Measurements from ENCODE around the gene C14orf119. TPM values are rescaled to one million over a fixed set of nuclear protein-coding genes. Genes with fewer than 3 reads are reported as not detected.
A peak's percentile ranks its signal among the peaks of the same experiment; 100 is the strongest.

Gene C14orf119
- total RNA-seq, 1 experiment from 2014 or later = 45.7 TPM

GRCh38 chr14:23086565-23086964, 8.7 kb upstream of the C14orf119 start:
- no peak for DNase-seq (ENCODE audit: extremely low read depth, low read depth)

- DNase-seq (ENCODE audit: extremely low read depth, low read depth) = no peak
Measured at GRCh38 chr14:23089498-23090253, 5.6 kb upstream of the C14orf119 start.

GRCh38 chr14:23090254-23090636, 5.1 kb upstream of the C14orf119 start:
- no peak for DNase-seq (ENCODE audit: extremely low read depth, low read depth)

GRCh38 chr14:23091294-23092225, 3.7 kb upstream of the C14orf119 start:
- no peak for DNase-seq (ENCODE audit: extremely low read depth, low read depth)

GRCh38 chr14:23093104-23093503, 2.2 kb upstream of the C14orf119 start:
- DNase-seq (ENCODE audit: extremely low read depth, low read depth) = no peak

- no peak for DNase-seq (ENCODE audit: extremely low read depth, low read depth)
Measured at GRCh38 chr14:23093526-23093925, 1.8 kb upstream of the C14orf119 start.

GRCh38 chr14:23093991-23094665, 1.2 kb upstream of the C14orf119 start:
- no peak for DNase-seq (ENCODE audit: extremely low read depth, low read depth)

- peak; percentile 70 for DNase-seq (ENCODE audit: extremely low read depth, low read depth)
Measured at GRCh38 chr14:23094666-23095195, 574 bp upstream of the C14orf119 start, which contains the start of gene ACIN1. TSS of gene ACIN1 (minus strand) at chr14:23095136. CDS start at chr14:23095112, 24 bp downstream.

- no peak for DNase-seq (ENCODE audit: extremely low read depth, low read depth)
Measured at GRCh38 chr14:23097786-23098185, 2.5 kb downstream of the C14orf119 start.

GRCh38 chr14:23099212-23099861, 4.0 kb downstream of the C14orf119 start:
- no peak for DNase-seq (ENCODE audit: extremely low read depth, low read depth)

GRCh38 chr14:23101213-23101970, 6.1 kb downstream of the C14orf119 start:
- no peak for DNase-seq (ENCODE audit: extremely low read depth, low read depth)

GRCh38 chr14:23101986-23102625, 6.8 kb downstream of the C14orf119 start:
- no peak for DNase-seq (ENCODE audit: extremely low read depth, low read depth)

- DNase-seq (ENCODE audit: extremely low read depth, low read depth) = no peak
Measured at GRCh38 chr14:23102801-23103200, 7.5 kb downstream of the C14orf119 start.

- no peak for DNase-seq (ENCODE audit: extremely low read depth, low read depth)
Measured at GRCh38 chr14:23103581-23103980, 8.3 kb downstream of the C14orf119 start.

- no peak for DNase-seq (ENCODE audit: extremely low read depth, low read depth)
Measured at GRCh38 chr14:23104070-23104590, 8.8 kb downstream of the C14orf119 start.

GRCh38 chr14:23104591-23105347, 9.5 kb downstream of the C14orf119 start, which contains the start of gene CIROP:
TSS of gene CIROP (minus strand) at chr14:23104989. CDS start at chr14:23104920, 69 bp downstream.
- no peak for DNase-seq (ENCODE audit: extremely low read depth, low read depth)

GRCh38 chr14:23105348-23105824, 10.1 kb downstream of the C14orf119 start:
- DNase-seq (ENCODE audit: extremely low read depth, low read depth) = no peak

- no peak for DNase-seq (ENCODE audit: extremely low read depth, low read depth)
Measured at GRCh38 chr14:23106747-23107045, 11.4 kb downstream of the C14orf119 start.
